Stimulated activated naive B cell treated with anti-CD40 and anti-IgM and Interleukin-4, amounts not matched to agents 10 μg/mL and 1 μg/mL and 100 μg/mL, for 72 hours (primary cell): Measurements from ENCODE around the gene SLC4A7.

ENCODE experiments used
- ATAC-seq, 2 donors: fragments of 150-1000 bp; cut with Tn5 transposase; replicated peaks; 2 replicates each; pipeline ENCODE4 v1.10.0; 2021; ENCODE audit warnings: moderate library complexity in 1 of 2
- DNase-seq: peaks from one replicate; pipeline ENCODE4 v3.0.0; 2021
- H3K27ac Mint-ChIP-seq: one replicate; pipeline ENCODE4 v1.8.0; 2022; ENCODE audit warnings: mild to moderate bottlenecking, mixed read lengths
- H3K27me3 Mint-ChIP-seq, 2 donors: one replicate each; pipeline ENCODE4 v1.8.0; 2022; ENCODE audit warnings: mixed read lengths in 2 of 2
- H3K36me3 Mint-ChIP-seq, 2 donors: one replicate each; pipeline ENCODE4 v1.8.0; 2022; ENCODE audit warnings: mixed read lengths in 2 of 2, mild to moderate bottlenecking in 1 of 2
- H3K4me1 Mint-ChIP-seq, 2 donors: one replicate each; pipeline ENCODE4 v1.8.0; 2022; ENCODE audit warnings: mixed read lengths in 2 of 2, mild to moderate bottlenecking in 1 of 2
- H3K4me3 Mint-ChIP-seq, 2 donors: one replicate each; pipeline ENCODE4 v1.8.0; 2022; ENCODE audit warnings: mild to moderate bottlenecking in 2 of 2, mixed read lengths in 2 of 2, moderate library complexity in 1 of 2
- H3K9me3 Mint-ChIP-seq, 2 donors: one replicate each; pipeline ENCODE4 v1.8.0; 2022; ENCODE audit warnings: mixed read lengths in 2 of 2, mild to moderate bottlenecking in 1 of 2

The SLC4A7 gene

DNA sequence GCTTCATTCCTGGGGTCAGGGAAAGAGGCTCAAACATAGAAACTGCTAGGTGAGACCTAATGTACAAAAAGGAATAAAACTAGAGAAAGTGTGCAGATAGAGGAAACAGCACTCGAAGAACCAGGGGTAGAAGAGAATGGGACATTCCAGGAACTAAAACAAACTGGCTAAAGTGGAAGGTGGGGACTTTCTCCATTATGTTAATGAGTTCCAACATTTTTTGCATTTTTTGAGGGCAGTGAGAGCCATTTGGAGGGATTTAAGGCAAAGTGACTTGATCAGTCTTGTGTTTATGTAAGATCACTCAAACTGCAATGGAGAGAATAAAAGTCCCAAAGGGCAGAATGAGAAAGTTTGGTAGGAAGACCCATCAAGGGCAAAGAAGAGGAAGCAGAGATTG lies 20.6 kb upstream of the SLC4A7 start:
- ATAC-seq (no peak), DNase-seq (no peak)
- Mint-ChIP-seq H3K4me3 (no peak overlapping the region), H3K27ac (no peak overlapping the region), H3K36me3 (no peaks in the 10 kb centered on the region), H3K9me3 (peaks cover 0 to 2% of the 10 kb centered on the region in 2 donors), H3K4me1 (no peaks in the 10 kb centered on the region), H3K27me3 (no peaks in the 10 kb centered on the region)

DNA sequence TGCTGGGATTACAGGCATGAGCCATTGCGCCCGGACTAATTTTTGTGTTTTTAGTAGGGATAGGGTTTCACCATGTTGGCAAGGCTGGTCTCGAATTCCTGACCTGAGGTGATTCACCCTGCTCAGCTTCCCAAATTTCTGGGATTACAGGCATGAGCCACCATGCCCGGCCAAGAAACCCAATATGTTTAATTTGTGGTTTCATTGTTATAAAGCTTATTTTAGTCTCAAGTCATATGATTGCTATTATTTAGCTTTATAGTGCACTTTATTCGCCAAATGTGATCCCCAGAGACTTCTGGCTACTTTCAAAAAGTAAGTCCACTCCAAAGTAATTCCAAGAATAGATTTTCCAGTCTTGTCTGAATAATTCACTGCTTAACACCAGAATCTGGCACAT lies 19.3 kb upstream of the SLC4A7 start:
- no peak overlapping the region for H3K27ac Mint-ChIP-seq
- no peaks in the 10 kb centered on the region for H3K4me1 Mint-ChIP-seq

GRCh38 chr3:27501759-27502158 lies 17.6 kb upstream of the SLC4A7 start:
- DNase-seq, result no peak

More for the DNA sequence above, 19.3 kb upstream of the SLC4A7 start:
- ATAC-seq, result no peak
- H3K9me3 Mint-ChIP-seq, result peaks cover 0 to 2% of the 10 kb centered on the region in 2 donors
- no peak overlapping the region for H3K4me3 Mint-ChIP-seq
- no peaks in the 10 kb centered on the region for H3K27me3 Mint-ChIP-seq
- H3K36me3 Mint-ChIP-seq, result no peaks in the 10 kb centered on the region
- DNase-seq, result no peak

GRCh38 chr3:27500986-27501385 lies 16.8 kb upstream of the SLC4A7 start:
- no peaks in the 10 kb centered on the region for H3K4me1 Mint-ChIP-seq
- no peak for DNase-seq
- no peaks in the 10 kb centered on the region for H3K27me3 Mint-ChIP-seq
- no peak overlapping the region for H3K4me3 Mint-ChIP-seq
- H3K27ac Mint-ChIP-seq, result no peak overlapping the region
- H3K36me3 Mint-ChIP-seq, result no peaks in the 10 kb centered on the region
- no peaks in the 10 kb centered on the region for H3K9me3 Mint-ChIP-seq
- ATAC-seq, result no peak

More at GRCh38 chr3:27501759-27502158, 17.6 kb upstream of the SLC4A7 start:
- Mint-ChIP-seq H3K27ac (no peak overlapping the region), H3K36me3 (no peaks in the 10 kb centered on the region), H3K4me1 (no peaks in the 10 kb centered on the region), H3K27me3 (no peaks in the 10 kb centered on the region), H3K4me3 (no peak overlapping the region), H3K9me3 (no peaks in the 10 kb centered on the region)
- ATAC-seq, result no peak

GRCh38 chr3:27500035-27500434 lies 15.9 kb upstream of the SLC4A7 start:
- Mint-ChIP-seq H3K9me3 (no peaks in the 10 kb centered on the region), H3K27me3 (no peaks in the 10 kb centered on the region), H3K36me3 (no peaks in the 10 kb centered on the region), H3K27ac (no peak overlapping the region), H3K4me3 (no peak overlapping the region), H3K4me1 (no peaks in the 10 kb centered on the region)
- no peak for DNase-seq
- no peak for ATAC-seq

DNA sequence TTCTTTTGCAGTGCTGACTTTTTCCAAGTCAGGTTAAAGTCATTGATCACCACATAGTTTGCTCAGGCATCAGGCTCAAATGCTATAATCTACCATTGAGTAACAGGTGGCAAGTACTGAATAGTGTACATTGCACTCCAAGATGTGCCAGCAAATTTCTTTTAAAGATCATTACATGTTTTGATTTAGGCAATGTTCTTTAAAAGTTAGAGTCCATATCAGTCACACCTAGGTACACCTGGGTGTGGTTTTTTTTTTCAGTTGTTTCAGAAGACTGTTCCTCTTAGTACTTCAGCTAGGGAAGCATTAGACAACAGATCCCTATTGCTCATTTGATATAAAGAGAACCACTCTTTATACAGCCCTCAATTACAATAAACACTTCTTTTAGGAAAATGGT lies 10.6 kb upstream of the SLC4A7 start:
- no peaks in the 10 kb centered on the region for H3K27me3 Mint-ChIP-seq
- no peaks in the 10 kb centered on the region for H3K4me1 Mint-ChIP-seq
- H3K36me3 Mint-ChIP-seq, result no peaks in the 10 kb centered on the region
- no peak for DNase-seq
- H3K27ac Mint-ChIP-seq, result no peak overlapping the region
- no peaks in the 10 kb centered on the region for H3K9me3 Mint-ChIP-seq
- no peak for ATAC-seq
- no peak overlapping the region for H3K4me3 Mint-ChIP-seq

GRCh38 chr3:27488821-27489220 lies 4.6 kb upstream of the SLC4A7 start:
- ATAC-seq (no peak), DNase-seq (no peak)
- H3K9me3 Mint-ChIP-seq, result no peaks in the 10 kb centered on the region
- H3K27ac Mint-ChIP-seq, result no peak overlapping the region
- H3K4me3 Mint-ChIP-seq, result no peak overlapping the region
- no peaks in the 10 kb centered on the region for H3K27me3 Mint-ChIP-seq
- no peaks in the 10 kb centered on the region for H3K4me1 Mint-ChIP-seq
- no peaks in the 10 kb centered on the region for H3K36me3 Mint-ChIP-seq

GRCh38 chr3:27487383-27487782 lies 3.2 kb upstream of the SLC4A7 start:
- H3K9me3 Mint-ChIP-seq, result no peaks in the 10 kb centered on the region
- H3K4me3 Mint-ChIP-seq, result no peak overlapping the region
- no peak overlapping the region for H3K27ac Mint-ChIP-seq
- no peaks in the 10 kb centered on the region for H3K27me3 Mint-ChIP-seq
- ATAC-seq, result no peak
- H3K4me1 Mint-ChIP-seq, result peaks cover 4 to 8% of the 10 kb centered on the region in 2 donors
- no peak for DNase-seq
- peaks cover 0 to 5% of the 10 kb centered on the region in 2 donors for H3K36me3 Mint-ChIP-seq

DNA sequence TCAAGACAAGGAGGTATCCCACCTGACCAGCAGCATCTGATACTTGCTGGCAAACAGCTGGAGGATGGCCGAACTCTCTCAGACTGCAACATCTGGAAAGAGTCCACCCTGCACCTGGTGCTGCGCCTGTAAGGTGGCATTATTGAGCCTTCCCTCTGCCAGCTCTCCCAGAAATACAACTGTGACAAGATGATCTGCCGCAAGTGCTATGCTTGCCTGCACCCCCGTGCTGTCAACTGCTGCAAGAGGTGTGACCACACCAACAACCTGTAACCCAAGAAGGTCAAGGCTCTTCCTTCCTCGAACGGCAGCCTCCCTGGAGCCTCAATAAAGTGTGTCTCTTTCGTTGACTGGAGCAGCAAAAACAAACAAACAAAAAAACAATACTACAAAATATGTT lies 2.2 kb upstream of the SLC4A7 start:
- H3K4me3 Mint-ChIP-seq, result no peak overlapping the region
- DNase-seq (no peak), ATAC-seq (no peak)
- H3K4me1 Mint-ChIP-seq, result peaks cover 4 to 15% of the 10 kb centered on the region in 2 donors
- H3K27ac Mint-ChIP-seq, result no peak overlapping the region
- H3K9me3 Mint-ChIP-seq, result no peaks in the 10 kb centered on the region
- peaks cover 0 to 5% of the 10 kb centered on the region in 2 donors for H3K36me3 Mint-ChIP-seq
- H3K27me3 Mint-ChIP-seq, result no peaks in the 10 kb centered on the region

- ATAC-seq, result no peak
These were observed 1.7 kb upstream of the SLC4A7 start for GRCh38 chr3:27485866-27486265.

DNA sequence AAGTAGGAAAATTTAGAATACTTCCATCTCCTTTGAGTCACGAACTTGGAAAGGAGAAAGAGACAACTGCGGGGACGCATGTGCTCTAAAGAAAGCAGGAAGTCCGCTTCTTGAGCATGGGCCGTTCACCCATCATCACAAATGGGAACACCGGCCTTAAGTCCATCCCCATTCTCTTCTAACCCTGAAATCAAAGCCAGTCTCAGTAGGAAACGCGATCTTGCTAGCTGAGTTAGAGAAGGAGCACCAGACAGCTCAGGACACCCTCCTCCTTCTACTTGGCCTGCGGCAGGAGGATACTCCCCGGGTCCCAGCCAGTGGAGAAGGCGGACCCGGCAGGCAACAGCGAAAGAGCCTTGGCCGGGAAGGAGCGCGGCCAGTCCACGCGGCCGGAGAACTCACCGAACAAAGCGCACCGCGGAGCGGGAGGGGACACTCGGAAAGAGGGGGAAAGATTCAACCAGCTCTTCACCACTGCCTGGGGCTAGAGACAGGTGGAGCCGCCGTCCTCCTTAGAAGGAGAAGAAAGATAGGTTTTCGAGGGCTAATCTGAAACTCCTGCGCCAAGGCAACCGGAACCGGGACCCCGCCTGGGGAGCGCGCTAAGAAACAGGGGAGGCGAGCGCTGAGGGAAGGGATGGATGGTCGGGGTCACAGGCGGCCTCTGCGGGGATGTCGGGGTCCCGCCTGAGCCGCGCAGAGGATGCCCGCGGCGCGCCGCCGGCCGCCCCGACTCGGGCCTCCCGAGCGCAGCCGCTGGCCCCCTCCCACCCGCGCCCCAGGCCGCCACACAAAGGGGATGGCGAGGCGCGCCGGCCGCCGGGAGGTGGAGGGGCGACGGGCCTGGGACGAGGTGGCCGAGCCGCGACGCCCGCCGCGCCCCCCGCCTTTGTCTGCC lies 818 bp downstream of the SLC4A7 start:
- no peaks in the 10 kb centered on the region for H3K9me3 Mint-ChIP-seq
- H3K36me3 Mint-ChIP-seq, result peaks cover 0 to 5% of the 10 kb centered on the region in 2 donors
- ATAC-seq, result peak; percentile 19 to 20
- H3K4me1 Mint-ChIP-seq, result peaks cover 17 to 40% of the 10 kb centered on the region in 2 donors
- no peaks in the 10 kb centered on the region for H3K27me3 Mint-ChIP-seq
- H3K4me3 Mint-ChIP-seq, result peak overlapping the region; percentile 99 to 100
- H3K27ac Mint-ChIP-seq, result peak overlapping the region; percentile 99
- peak; percentile 38 for DNase-seq

More at GRCh38 chr3:27485866-27486265, 1.7 kb upstream of the SLC4A7 start:
- Mint-ChIP-seq H3K4me1 (peaks cover 4 to 20% of the 10 kb centered on the region in 2 donors), H3K27me3 (no peaks in the 10 kb centered on the region), H3K9me3 (no peaks in the 10 kb centered on the region), H3K36me3 (peaks cover 0 to 5% of the 10 kb centered on the region in 2 donors), H3K4me3 (no peak overlapping the region), H3K27ac (no peak overlapping the region)
- DNase-seq, result no peak

DNA sequence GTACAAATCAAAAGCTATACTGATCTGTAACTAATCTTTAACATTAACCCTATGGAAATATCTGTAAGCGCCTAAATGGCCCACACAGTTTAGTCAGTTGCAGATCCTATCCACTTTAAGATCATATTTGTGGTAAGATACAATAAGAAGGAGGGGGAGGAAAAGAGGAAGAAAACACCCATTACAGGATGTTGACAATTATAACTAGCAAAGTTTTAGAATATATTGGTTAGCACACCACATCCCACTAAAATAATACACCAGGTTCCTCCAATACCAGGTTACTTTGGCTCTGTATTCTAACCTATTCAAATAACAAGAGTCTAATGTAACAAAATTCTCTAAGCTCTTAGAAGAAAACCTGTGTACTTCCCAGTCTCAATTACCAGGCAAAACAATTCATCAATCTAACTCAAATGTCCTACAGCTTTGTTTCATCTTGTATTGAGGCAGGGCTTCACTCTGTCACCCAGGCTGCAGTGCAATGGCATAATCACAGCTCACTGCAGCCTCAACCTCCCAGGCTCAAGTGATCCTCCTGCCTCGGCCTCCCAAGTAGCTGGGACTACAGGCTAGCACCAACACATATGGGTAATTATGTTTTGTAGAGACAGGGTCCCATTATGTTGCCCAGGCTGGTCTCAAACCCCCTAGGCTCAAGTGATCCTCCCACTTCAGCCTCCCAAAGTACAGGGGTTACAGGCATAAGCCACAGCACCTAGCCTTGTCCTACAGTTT lies 4.2 kb downstream of the SLC4A7 start:
- Mint-ChIP-seq H3K36me3 (peaks cover 14 to 27% of the 10 kb centered on the region in 2 donors), H3K27ac (peak overlapping the region; percentile 42), H3K27me3 (no peaks in the 10 kb centered on the region), H3K4me1 (peaks cover 23 to 54% of the 10 kb centered on the region in 2 donors), H3K4me3 (no peak overlapping the region), H3K9me3 (peaks cover 5 to 6% of the 10 kb centered on the region in 2 donors)
- DNase-seq, result no peak
- ATAC-seq, result no peak

GRCh38 chr3:27471923-27472550 lies 12.1 kb downstream of the SLC4A7 start:
- H3K27ac Mint-ChIP-seq, result no peak overlapping the region
- H3K4me1 Mint-ChIP-seq, result peaks cover 10 to 28% of the 10 kb centered on the region in 2 donors
- H3K9me3 Mint-ChIP-seq, result peaks cover 6 to 8% of the 10 kb centered on the region in 2 donors
- H3K27me3 Mint-ChIP-seq, result no peaks in the 10 kb centered on the region
- peaks cover 11 to 33% of the 10 kb centered on the region in 2 donors for H3K36me3 Mint-ChIP-seq
- ATAC-seq, result no peak
- no peak for DNase-seq
- H3K4me3 Mint-ChIP-seq, result no peak overlapping the region

DNA sequence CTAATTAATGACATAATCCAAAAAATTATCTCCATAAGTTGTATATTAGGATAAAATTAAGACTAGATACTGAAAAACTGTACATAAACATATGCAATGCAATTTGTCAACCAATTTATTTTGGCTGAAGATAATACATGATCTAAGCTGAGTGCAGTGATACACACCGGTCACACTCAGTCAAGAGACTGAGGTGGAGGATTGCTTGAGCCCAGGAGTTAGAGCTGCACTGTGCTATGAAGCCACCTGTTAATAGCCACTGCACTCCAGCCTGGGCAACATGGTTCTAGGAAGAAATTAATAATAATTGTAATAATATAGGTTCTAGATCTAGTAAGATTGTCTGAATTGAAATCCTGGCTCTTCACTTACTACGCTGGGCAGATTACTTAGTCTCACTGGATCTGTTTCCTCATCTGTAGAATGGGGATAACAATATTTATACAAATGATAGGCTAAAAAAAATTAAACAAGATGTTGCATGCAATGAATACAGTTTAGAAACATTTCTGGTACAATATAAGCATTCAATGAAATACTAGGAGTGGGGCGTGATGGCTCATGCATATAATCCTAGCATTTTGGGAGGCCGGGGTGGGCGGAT lies 15.8 kb downstream of the SLC4A7 start:
- no peak for ATAC-seq
- Mint-ChIP-seq H3K4me1 (peaks cover 4 to 10% of the 10 kb centered on the region in 2 donors), H3K9me3 (peaks cover 0 to 3% of the 10 kb centered on the region in 2 donors), H3K4me3 (no peak overlapping the region), H3K27me3 (no peaks in the 10 kb centered on the region), H3K36me3 (peaks cover 7 to 17% of the 10 kb centered on the region in 2 donors), H3K27ac (no peak overlapping the region)
- DNase-seq, result no peak
